ENCODE results near the gene POU2AF1. TPM values are rescaled to one million over a fixed set of nuclear protein-coding genes. Genes with fewer than 3 reads are reported as not detected.

The POU2AF1 gene
- total RNA-seq, 4 donors from 2014 or later: 0.87 TPM; not detected in 3

GRCh38 chr11:111370902-111371578, 8.0 kb downstream of the POU2AF1 start:
- DNase-seq (ENCODE audit: low spot score in 2 of 2): no peak
- Histone ChIP-seq H3K4me3 (no peak overlapping the region), H3K36me3 (no peaks in the 10 kb centered on the region), H3K27me3 (no peaks in the 10 kb centered on the region), H3K4me1 (peaks cover 0 to 3% (median 0%) of the 10 kb centered on the region in 4 donors), H3K27ac (no peak overlapping the region), H3K9me3 (no peaks in the 10 kb centered on the region)
- TF ChIP-seq CTCF (IDR thresholded peaks at IDR 0.05) (no peak), EP300 (IDR thresholded peaks at IDR 0.05) (no peak), POLR2A (IDR thresholded peaks at IDR 0.05) (no peak)
- WGBS, 2 donors: 78 to 79% methylated on average over 7 of the region's 7 CpGs

GRCh38 chr11:111370270-111370901, 8.7 kb downstream of the POU2AF1 start:
- no peak overlapping the region for H3K4me3 ChIP-seq
- no peaks in the 10 kb centered on the region for H3K36me3 ChIP-seq
- no peak for DNase-seq (ENCODE audit: low spot score in 2 of 2)
- H3K27me3 ChIP-seq: no peaks in the 10 kb centered on the region
- peaks cover 0 to 3% (median 0%) of the 10 kb centered on the region in 4 donors for H3K4me1 ChIP-seq
- no peaks in the 10 kb centered on the region for H3K9me3 ChIP-seq
- no peak overlapping the region for H3K27ac ChIP-seq
- WGBS, 2 donors: 88 to 91% methylated on average over 3 of the region's 3 CpGs
- no peak for TF ChIP-seq CTCF (IDR thresholded peaks at IDR 0.05)

DNA sequence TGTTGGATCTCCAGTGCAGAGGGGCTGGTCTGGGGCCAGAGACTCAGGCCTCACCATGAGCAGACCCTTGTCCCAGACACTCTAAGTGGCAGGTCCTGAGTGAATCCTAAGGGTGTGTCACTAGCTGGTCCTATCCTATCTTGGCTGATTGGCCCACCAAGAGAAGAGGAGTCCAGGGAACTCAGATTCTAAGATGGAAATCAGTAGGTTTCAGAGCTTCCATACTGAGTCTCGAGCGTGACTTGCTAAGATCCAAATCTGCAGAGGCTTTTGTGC, 10.9 kb downstream of the POU2AF1 start:
- H3K4me3 ChIP-seq: no peak overlapping the region
- H3K4me1 ChIP-seq: peaks cover 0 to 3% (median 0%) of the 10 kb centered on the region in 4 donors
- no peaks in the 10 kb centered on the region for H3K36me3 ChIP-seq
- TF ChIP-seq EP300 (IDR thresholded peaks at IDR 0.05): no peak
- TF ChIP-seq CTCF (IDR thresholded peaks at IDR 0.05): no peak
- no peak for TF ChIP-seq POLR2A (IDR thresholded peaks at IDR 0.05)
- no peak overlapping the region for H3K27ac ChIP-seq
- DNase-seq (ENCODE audit: low spot score in 2 of 2): no peak
- no peaks in the 10 kb centered on the region for H3K27me3 ChIP-seq
- WGBS, 2 donors: 96 to 100% methylated on average over 2 of the region's 2 CpGs
- no peaks in the 10 kb centered on the region for H3K9me3 ChIP-seq

GRCh38 chr11:111367411-111368284, 11.4 kb downstream of the POU2AF1 start:
- Histone ChIP-seq H3K27me3 (no peaks in the 10 kb centered on the region), H3K36me3 (no peaks in the 10 kb centered on the region), H3K4me3 (no peak overlapping the region), H3K4me1 (peaks cover 0 to 1% (median 0%) of the 10 kb centered on the region in 4 donors), H3K27ac (no peak overlapping the region), H3K9me3 (no peaks in the 10 kb centered on the region)
- 92 to 93% methylated on average over 12 of the region's 12 CpGs for WGBS, 2 donors
- TF ChIP-seq EP300 (IDR thresholded peaks at IDR 0.05) (no peak), CTCF (IDR thresholded peaks at IDR 0.05) (no peak), POLR2A (IDR thresholded peaks at IDR 0.05) (no peak)
- no peak for DNase-seq (ENCODE audit: low spot score in 2 of 2)

Data from tibial nerve (tissue), 4 donors.